Measurements from ENCODE around the gene L1TD1. TPM values are rescaled to one million over a fixed set of nuclear protein-coding genes. Genes with fewer than 3 reads are reported as not detected.
"Not testable (repeated sequence)": the region's sequence is repeated elsewhere in the genome, so short reads cannot be mapped to it uniquely, and the experiment has no call there.

The L1TD1 gene
- polyA plus RNA-seq, 3 donors = 0.03 to 0.12 (median 0.11) TPM

- H3K27ac ChIP-seq (ENCODE audit: low read depth, low read length) = no peak overlapping the region
- 96 to 97% (median 96%) methylated on average over 5 of the region's 5 CpGs for WGBS, 3 donors
These were observed 7.1 kb upstream of the L1TD1 start for GRCh38 chr1:62187548-62187947.

GRCh38 chr1:62188111-62188510 lies 6.5 kb upstream of the L1TD1 start:
- no peak overlapping the region for H3K27ac ChIP-seq (ENCODE audit: low read depth, low read length)
- WGBS, 3 donors = 96 to 99% (median 98%) methylated on average over 8 of the region's 8 CpGs

DNA sequence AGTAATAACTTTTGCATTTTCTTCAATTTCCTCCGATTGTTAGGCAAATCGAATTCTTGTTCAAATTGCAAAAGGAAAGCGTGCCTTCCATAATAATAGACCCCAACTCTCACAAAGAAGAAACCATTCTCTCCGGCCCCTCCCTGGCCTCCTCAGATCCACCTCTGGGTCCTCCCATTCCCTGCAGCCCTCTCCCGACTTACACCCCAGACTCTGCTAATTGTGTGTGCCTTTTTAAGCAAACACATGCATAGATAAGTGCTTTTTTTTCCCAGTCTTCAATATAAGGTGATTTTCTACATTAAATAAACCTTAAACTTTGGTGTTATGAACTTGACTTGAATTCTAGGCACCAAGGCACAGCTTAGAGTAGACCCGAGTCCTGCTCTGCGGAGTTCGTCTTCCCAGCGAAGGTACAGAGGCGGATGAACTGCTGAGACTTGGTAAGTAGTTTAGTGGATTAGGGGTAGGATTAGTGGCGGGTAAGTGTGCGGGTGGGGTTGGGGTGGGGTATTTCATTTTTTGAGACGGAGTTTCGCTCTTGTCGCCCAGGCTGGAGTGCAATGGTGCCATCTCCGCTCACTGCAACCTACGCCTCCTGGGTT lies 1.5 kb downstream of the L1TD1 start:
- WGBS, 3 donors = 81 to 85% (median 84%) methylated on average over 17 of the region's 17 CpGs
- no peak overlapping the region for H3K27ac ChIP-seq (ENCODE audit: low read depth, low read length)

DNA sequence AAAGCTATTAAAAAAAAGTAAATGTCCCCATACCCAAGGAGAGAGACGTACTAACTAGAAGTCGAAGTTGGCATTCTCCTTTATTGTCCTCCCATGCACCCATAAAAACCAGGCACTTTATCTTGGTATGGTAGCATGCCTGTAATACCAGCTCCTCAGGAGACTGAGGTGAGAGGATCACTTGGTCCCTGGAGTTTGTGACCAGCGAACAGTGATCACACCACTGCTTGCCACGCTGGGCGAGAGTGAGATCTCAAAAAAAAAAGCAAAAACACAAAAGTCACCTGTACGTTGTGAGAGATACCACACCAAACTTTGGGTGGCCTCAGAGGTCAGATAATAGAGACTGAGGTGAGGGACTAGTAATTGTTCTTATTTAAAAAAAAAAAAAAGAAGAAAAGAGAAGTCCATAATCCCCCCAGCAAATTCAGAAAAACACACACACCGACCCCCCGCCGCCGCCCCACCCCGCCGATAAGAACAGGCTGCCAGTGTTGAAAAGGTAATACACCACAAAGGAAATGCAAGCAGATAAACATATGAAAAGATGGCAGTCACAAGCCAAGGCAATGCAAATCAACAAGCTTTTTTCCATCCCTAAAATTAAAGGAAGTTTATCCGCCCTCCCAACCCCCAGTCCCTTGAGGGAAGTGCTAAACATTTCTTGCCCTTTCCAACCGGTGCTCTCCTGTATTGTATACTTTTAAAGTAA lies 3.6 kb downstream of the L1TD1 start:
- no peak overlapping the region for H3K27ac ChIP-seq (ENCODE audit: low read depth, low read length)
- WGBS, 3 donors = 46 to 50% (median 48%) methylated on average over 14 of the region's 14 CpGs

GRCh38 chr1:62198781-62199125 lies 4.1 kb downstream of the L1TD1 start:
- 7 to 32% (median 18%) methylated on average over 3 of the region's 3 CpGs for WGBS, 3 donors

DNA sequence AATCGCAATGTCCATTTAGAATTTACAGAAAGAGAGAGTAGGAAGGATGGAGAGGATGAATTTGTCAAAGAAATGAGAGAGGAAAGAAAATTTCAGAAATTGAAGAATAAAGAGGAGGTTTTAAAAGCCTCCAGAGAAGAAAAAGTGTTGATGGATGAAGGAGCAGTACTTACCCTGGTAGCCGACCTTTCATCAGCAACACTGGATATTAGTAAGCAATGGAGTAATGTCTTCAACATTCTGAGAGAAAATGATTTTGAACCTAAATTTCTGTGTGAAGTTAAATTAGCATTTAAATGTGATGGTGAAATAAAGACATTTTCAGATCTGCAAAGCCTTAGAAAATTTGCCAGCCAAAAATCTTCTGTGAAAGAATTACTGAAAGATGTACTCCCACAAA lies 12.5 kb downstream of the L1TD1 start:
- 95 to 100% (median 98%) methylated on average over 2 of the region's 2 CpGs for WGBS, 3 donors
- H3K27ac ChIP-seq (ENCODE audit: low read depth, low read length) = no peak overlapping the region

More at GRCh38 chr1:62198781-62199125, 4.1 kb downstream of the L1TD1 start:
- H3K27ac ChIP-seq (ENCODE audit: low read depth, low read length) = no peak overlapping the region

GRCh38 chr1:62208087-62208486 lies 13.4 kb downstream of the L1TD1 start:
- 94 to 98% (median 95%) methylated on average over 5 of the region's 5 CpGs for WGBS, 3 donors
- no peak overlapping the region for H3K27ac ChIP-seq (ENCODE audit: low read depth, low read length)

- H3K27ac ChIP-seq (ENCODE audit: low read depth, low read length) = no peak overlapping the region
- WGBS, 3 donors = 0 to 51% (median 0%) methylated on average over 1 of the region's 1 CpG
These were observed 14.3 kb downstream of the L1TD1 start for GRCh38 chr1:62208970-62209369.

GRCh38 chr1:62209931-62210595 lies 15.4 kb downstream of the L1TD1 start:
- WGBS, 3 donors = 59 to 84% (median 67%) methylated on average over 1 of the region's 1 CpG
- H3K27ac ChIP-seq (ENCODE audit: low read depth, low read length) = no peak overlapping the region

DNA sequence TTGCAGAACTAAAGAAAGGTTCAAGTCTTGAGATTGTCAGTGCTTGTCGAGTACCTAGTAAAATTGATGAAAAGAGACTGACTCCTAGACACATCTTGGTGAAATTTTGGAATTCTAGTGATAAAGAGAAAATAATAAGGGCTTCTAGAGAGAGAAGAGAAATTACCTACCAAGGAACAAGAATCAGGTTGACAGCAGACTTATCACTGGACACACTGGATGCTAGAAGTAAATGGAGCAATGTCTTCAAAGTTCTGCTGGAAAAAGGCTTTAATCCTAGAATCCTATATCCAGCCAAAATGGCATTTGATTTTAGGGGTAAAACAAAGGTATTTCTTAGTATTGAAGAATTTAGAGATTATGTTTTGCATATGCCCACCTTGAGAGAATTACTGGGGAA lies 16.3 kb downstream of the L1TD1 start:
- 90 to 97% (median 95%) methylated on average over 1 of the region's 1 CpG for WGBS, 3 donors

GRCh38 chr1:62212411-62212810 lies 17.8 kb downstream of the L1TD1 start:
- no peak overlapping the region for H3K27ac ChIP-seq (ENCODE audit: low read depth, low read length)
- WGBS, 3 donors = 78 to 97% (median 78%) methylated on average over 6 of the region's 6 CpGs

More for the DNA sequence above, 16.3 kb downstream of the L1TD1 start:
- H3K27ac ChIP-seq (ENCODE audit: low read depth, low read length) = no peak overlapping the region

- no peak overlapping the region for H3K27ac ChIP-seq (ENCODE audit: low read depth, low read length)
- WGBS, 3 donors = 65 to 91% (median 84%) methylated on average over 6 of the region's 6 CpGs
These were observed 18.6 kb downstream of the L1TD1 start for GRCh38 chr1:62213075-62213914.

DNA sequence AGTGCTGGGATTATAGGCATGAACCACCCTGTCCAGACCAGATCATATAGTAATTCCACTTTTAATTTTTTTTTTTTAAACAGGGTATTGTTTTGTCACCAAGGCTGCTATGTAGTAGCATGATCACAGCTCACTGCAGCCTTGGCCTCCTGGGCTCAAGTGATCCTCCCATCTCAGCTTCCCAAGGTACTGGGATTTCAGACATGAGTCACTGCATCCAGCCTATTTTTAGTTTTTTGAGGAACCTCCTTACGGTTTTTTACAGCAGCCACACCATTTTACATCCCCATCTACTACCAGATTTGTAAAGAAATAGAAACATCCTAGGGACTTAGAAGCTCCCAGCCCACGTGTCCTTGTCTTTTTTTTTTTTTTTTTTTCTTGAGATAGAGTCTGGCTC lies 24.0 kb downstream of the L1TD1 start:
- 69 to 75% (median 72%) methylated on average over 2 of the region's 2 CpGs for WGBS, 3 donors

GRCh38 chr1:62220456-62220855 lies 25.8 kb downstream of the L1TD1 start:
- 90 to 97% (median 94%) methylated on average over 9 of the region's 9 CpGs for WGBS, 3 donors
- not testable (repeated sequence) for H3K27ac ChIP-seq (ENCODE audit: low read depth, low read length)

More for the DNA sequence above, 24.0 kb downstream of the L1TD1 start:
- no peak overlapping the region for H3K27ac ChIP-seq (ENCODE audit: low read depth, low read length)

DNA sequence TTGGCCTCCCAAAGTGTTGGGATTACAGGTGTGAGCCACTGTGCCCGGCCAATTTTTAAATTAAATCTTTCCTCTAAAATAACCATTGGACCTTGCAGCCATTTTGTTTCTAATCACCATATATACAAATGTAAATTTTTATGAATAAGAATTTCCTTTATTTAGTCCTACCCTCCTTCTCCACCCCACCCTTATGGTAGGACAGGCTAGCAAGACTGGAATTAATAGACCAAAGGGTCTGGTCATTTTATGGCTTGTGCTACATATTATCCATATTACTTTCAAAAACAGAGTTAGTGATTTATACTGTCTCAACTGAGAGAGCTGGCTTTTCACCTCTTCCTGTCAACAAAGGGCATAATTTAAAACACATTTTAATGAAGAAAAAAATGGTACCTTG lies 26.5 kb downstream of the L1TD1 start:
- no peak overlapping the region for H3K27ac ChIP-seq (ENCODE audit: low read depth, low read length)
- 92 to 96% (median 93%) methylated on average over 1 of the region's 1 CpG for WGBS, 3 donors

GRCh38 chr1:62222321-62222720 lies 27.7 kb downstream of the L1TD1 start:
- whole genome bisulfite sequencing, 3 donors = 88 to 95% (median 90%) methylated on average over 7 to 9 of the region's 9 CpGs
- no peak overlapping the region for H3K27ac ChIP-seq (ENCODE audit: low read depth, low read length)

DNA sequence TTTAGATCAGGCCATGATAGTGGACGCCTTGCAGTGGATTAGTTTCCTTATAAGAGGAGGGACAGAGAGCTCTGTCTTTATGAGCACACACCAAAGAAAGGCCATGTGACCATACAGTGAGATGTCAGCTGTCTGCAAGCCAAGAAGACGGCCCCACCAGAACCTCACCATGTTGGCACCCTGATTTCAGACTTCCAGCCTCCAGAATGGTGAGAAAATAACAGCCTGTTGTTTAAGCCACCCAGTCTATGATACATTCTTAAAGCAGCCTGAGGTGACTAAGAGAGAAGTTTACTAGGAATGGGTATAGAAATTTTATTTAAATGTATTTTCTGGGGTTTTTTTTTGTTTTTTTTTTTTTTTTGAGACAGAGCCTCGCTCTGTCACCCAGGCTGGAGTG lies 29.5 kb downstream of the L1TD1 start:
- H3K27ac ChIP-seq (ENCODE audit: low read depth, low read length) = no peak overlapping the region
- WGBS, 3 donors = 45 to 48% (median 46%) methylated on average over 2 of the region's 3 CpGs

- WGBS, 3 donors = 84 to 87% (median 87%) methylated on average over 10 to 11 of the region's 11 CpGs
- H3K27ac ChIP-seq (ENCODE audit: low read depth, low read length) = no peak overlapping the region
These were observed 32.8 kb downstream of the L1TD1 start for GRCh38 chr1:62227496-62227895.
